ENCODE measurements around the gene HOXD8. TPM values are rescaled to one million over a fixed set of nuclear protein-coding genes. Genes with fewer than 3 reads are reported as not detected.

The HOXD8 gene
- total RNA-seq, 2 experiments from 2014 or later, result not detected

- H3K27me3 Mint-ChIP-seq, result peaks cover 89% of the 10 kb centered on the region
- POLR2A ChIA-PET, result no interaction called here
- peaks cover 13% of the 10 kb centered on the region for H3K4me1 Mint-ChIP-seq
- no peak overlapping the region for H3K4me3 Mint-ChIP-seq
- no peaks in the 10 kb centered on the region for H3K9me3 Mint-ChIP-seq
- CTCF ChIA-PET, result no interaction called here
- no peak for DNase-seq
- H3K27ac Mint-ChIP-seq, result no peak overlapping the region
- H3K36me3 Mint-ChIP-seq (ENCODE audit: low read depth), result no peaks in the 10 kb centered on the region
Measured at GRCh38 chr2:176101842-176102241, 27.7 kb upstream of the HOXD8 start.

GRCh38 chr2:176102309-176102866 lies 27.1 kb upstream of the HOXD8 start:
- no peak overlapping the region for H3K27ac Mint-ChIP-seq
- DNase-seq, result no peak
- H3K27me3 Mint-ChIP-seq, result peaks cover 88% of the 10 kb centered on the region
- H3K9me3 Mint-ChIP-seq, result no peaks in the 10 kb centered on the region
- no peak overlapping the region for H3K4me3 Mint-ChIP-seq
- H3K36me3 Mint-ChIP-seq (ENCODE audit: low read depth), result no peaks in the 10 kb centered on the region
- peaks cover 8% of the 10 kb centered on the region for H3K4me1 Mint-ChIP-seq
- ChIA-PET POLR2A (no interaction called here), CTCF (no interaction called here)

- ChIA-PET CTCF (no interaction called here), POLR2A (no interaction called here)
- H3K9me3 Mint-ChIP-seq, result no peaks in the 10 kb centered on the region
- H3K36me3 Mint-ChIP-seq (ENCODE audit: low read depth), result no peaks in the 10 kb centered on the region
- peaks cover 4% of the 10 kb centered on the region for H3K4me1 Mint-ChIP-seq
- no peak overlapping the region for H3K27ac Mint-ChIP-seq
- no peak overlapping the region for H3K4me3 Mint-ChIP-seq
- DNase-seq, result no peak
- H3K27me3 Mint-ChIP-seq, result peaks cover 81% of the 10 kb centered on the region
Measured at GRCh38 chr2:176103194-176103593, 26.3 kb upstream of the HOXD8 start.

GRCh38 chr2:176103742-176104315 lies 25.7 kb upstream of the HOXD8 start:
- Mint-ChIP-seq H3K4me1 (peaks cover 5% of the 10 kb centered on the region), H3K36me3 (ENCODE audit: low read depth) (no peaks in the 10 kb centered on the region), H3K4me3 (no peak overlapping the region), H3K27ac (no peak overlapping the region), H3K27me3 (peaks cover 81% of the 10 kb centered on the region), H3K9me3 (no peaks in the 10 kb centered on the region)
- POLR2A ChIA-PET, result no interaction called here
- DNase-seq, result no peak
- CTCF ChIA-PET, result interaction anchor here (1.3 kb wide), 1 partner anchor 414 kb away, joined by 3 read pairs; no protein-coding TSS in a partner anchor

- no peak overlapping the region for H3K4me3 Mint-ChIP-seq
- peaks cover 81% of the 10 kb centered on the region for H3K27me3 Mint-ChIP-seq
- peaks cover 6% of the 10 kb centered on the region for H3K4me1 Mint-ChIP-seq
- no peaks in the 10 kb centered on the region for H3K9me3 Mint-ChIP-seq
- POLR2A ChIA-PET, result no interaction called here
- CTCF ChIA-PET, result interaction anchor here (1.3 kb wide), 2 partner anchors 16 to 414 kb away, joined by 3 read pairs; no protein-coding TSS in a partner anchor
- no peak for DNase-seq
- H3K27ac Mint-ChIP-seq, result no peak overlapping the region
- H3K36me3 Mint-ChIP-seq (ENCODE audit: low read depth), result peaks cover 2% of the 10 kb centered on the region
Measured at GRCh38 chr2:176104316-176105077, 25.0 kb upstream of the HOXD8 start.

- H3K36me3 Mint-ChIP-seq (ENCODE audit: low read depth), result peaks cover 2% of the 10 kb centered on the region
- peak overlapping the region; percentile 61 for H3K27ac Mint-ChIP-seq
- no peak overlapping the region for H3K4me3 Mint-ChIP-seq
- DNase-seq, result no peak
- ChIA-PET POLR2A (no interaction called here), CTCF (interaction anchor here (1.0 to 1.3 kb wide), 3 partner anchors 16 to 415 kb away, joined by 3 read pairs; no protein-coding TSS in a partner anchor)
- peaks cover 6% of the 10 kb centered on the region for H3K4me1 Mint-ChIP-seq
- H3K9me3 Mint-ChIP-seq, result no peaks in the 10 kb centered on the region
- peaks cover 84% of the 10 kb centered on the region for H3K27me3 Mint-ChIP-seq
Measured at GRCh38 chr2:176105078-176105729, 24.3 kb upstream of the HOXD8 start.

GRCh38 chr2:176105730-176106580 lies 23.6 kb upstream of the HOXD8 start:
- H3K9me3 Mint-ChIP-seq, result no peaks in the 10 kb centered on the region
- ChIA-PET POLR2A (no interaction called here), CTCF (interaction anchor here (0.6 to 1.0 kb wide), 2 partner anchors 27 to 1409 kb away, joined by 3 to 4 read pairs; no protein-coding TSS in a partner anchor)
- H3K4me1 Mint-ChIP-seq, result peaks cover 6% of the 10 kb centered on the region
- no peak for DNase-seq
- H3K27ac Mint-ChIP-seq, result peak overlapping the region; percentile 76
- peaks cover 2% of the 10 kb centered on the region for H3K36me3 Mint-ChIP-seq (ENCODE audit: low read depth)
- H3K27me3 Mint-ChIP-seq, result peaks cover 84% of the 10 kb centered on the region
- H3K4me3 Mint-ChIP-seq, result peak overlapping the region; percentile 50

- POLR2A ChIA-PET, result no interaction called here
- Mint-ChIP-seq H3K36me3 (ENCODE audit: low read depth) (peaks cover 2% of the 10 kb centered on the region), H3K27me3 (peaks cover 84% of the 10 kb centered on the region), H3K9me3 (no peaks in the 10 kb centered on the region), H3K4me1 (peaks cover 6% of the 10 kb centered on the region), H3K27ac (peak within 1 kb of the TSS; percentile 76), H3K4me3 (peak within 1 kb of the TSS; percentile 50)
- no peak for DNase-seq
- CTCF ChIA-PET, result interaction anchor here (0.6 to 0.9 kb wide), 2 partner anchors 20 to 1410 kb away, joined by 4 read pairs; no protein-coding TSS in a partner anchor
Measured at GRCh38 chr2:176106581-176107539, 22.6 kb upstream of the HOXD8 start, which contains the start of gene HOXD11. HOXD11 (plus strand) TSS chr2:176107280; CDS start chr2:176107356, 76 bp downstream.

- POLR2A ChIA-PET, result no interaction called here
- DNase-seq, result no peak
- Mint-ChIP-seq H3K9me3 (no peaks in the 10 kb centered on the region), H3K4me1 (peaks cover 6% of the 10 kb centered on the region), H3K27ac (no peak overlapping the region), H3K36me3 (ENCODE audit: low read depth) (peaks cover 2% of the 10 kb centered on the region), H3K4me3 (no peak overlapping the region), H3K27me3 (peaks cover 84% of the 10 kb centered on the region)
- CTCF ChIA-PET, result interaction anchor here (2.1 kb wide), 1 partner anchor 54 kb away, joined by 4 read pairs; no protein-coding TSS in a partner anchor
Measured at GRCh38 chr2:176107731-176108181, 21.7 kb upstream of the HOXD8 start.

- peaks cover 4% of the 10 kb centered on the region for H3K36me3 Mint-ChIP-seq (ENCODE audit: low read depth)
- no peak overlapping the region for H3K4me3 Mint-ChIP-seq
- H3K4me1 Mint-ChIP-seq, result peaks cover 6% of the 10 kb centered on the region
- peaks cover 88% of the 10 kb centered on the region for H3K27me3 Mint-ChIP-seq
- no peak for DNase-seq
- POLR2A ChIA-PET, result no interaction called here
- no peaks in the 10 kb centered on the region for H3K9me3 Mint-ChIP-seq
- H3K27ac Mint-ChIP-seq, result peak overlapping the region; percentile 73
- CTCF ChIA-PET, result interaction anchor here (0.7 to 2.1 kb wide), 5 partner anchors 11 to 53 kb away, joined by 3 to 6 read pairs (median 4); no protein-coding TSS in a partner anchor
Measured at GRCh38 chr2:176109192-176109901, 20.2 kb upstream of the HOXD8 start.

GRCh38 chr2:176109946-176110345 lies 19.6 kb upstream of the HOXD8 start:
- no peak overlapping the region for H3K4me3 Mint-ChIP-seq
- DNase-seq, result no peak
- H3K36me3 Mint-ChIP-seq (ENCODE audit: low read depth), result peaks cover 4% of the 10 kb centered on the region
- H3K27ac Mint-ChIP-seq, result peak overlapping the region; percentile 31
- peaks cover 88% of the 10 kb centered on the region for H3K27me3 Mint-ChIP-seq
- ChIA-PET CTCF (interaction anchor here (1.0 to 2.1 kb wide), 6 partner anchors 10 to 52 kb away, joined by 3 to 7 read pairs (median 4); no protein-coding TSS in a partner anchor), POLR2A (no interaction called here)
- no peaks in the 10 kb centered on the region for H3K9me3 Mint-ChIP-seq
- H3K4me1 Mint-ChIP-seq, result peaks cover 6% of the 10 kb centered on the region
